ENCODE results near the gene ITPK1. TPM values are rescaled to one million over a fixed set of nuclear protein-coding genes. Genes with fewer than 3 reads are reported as not detected.

ITPK1 gene
- total RNA-seq, 4 donors from 2014 or later: 37.5 to 47.5 (median 41.4) TPM

DNA sequence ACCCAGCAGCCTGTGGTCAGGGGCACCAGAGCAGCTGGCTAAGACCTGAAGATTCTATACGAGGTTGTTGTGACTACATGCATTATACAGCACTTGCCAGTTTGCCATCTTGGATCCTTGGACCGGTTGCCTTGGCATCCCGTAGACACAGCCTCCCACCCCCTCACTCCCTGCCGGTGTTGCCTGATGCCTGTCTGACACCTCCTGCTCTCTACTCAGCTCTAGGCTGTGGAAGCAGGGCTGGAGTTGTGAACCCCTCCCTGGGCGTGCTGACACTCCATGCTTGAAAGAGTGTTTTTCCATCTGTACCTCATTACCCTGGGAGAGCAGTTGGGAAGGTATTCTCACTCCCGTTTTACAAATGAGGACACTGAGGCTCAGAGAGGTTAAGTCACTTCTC, 190.3 kb downstream of the ITPK1 start:
- TF ChIP-seq, protein P1, sequence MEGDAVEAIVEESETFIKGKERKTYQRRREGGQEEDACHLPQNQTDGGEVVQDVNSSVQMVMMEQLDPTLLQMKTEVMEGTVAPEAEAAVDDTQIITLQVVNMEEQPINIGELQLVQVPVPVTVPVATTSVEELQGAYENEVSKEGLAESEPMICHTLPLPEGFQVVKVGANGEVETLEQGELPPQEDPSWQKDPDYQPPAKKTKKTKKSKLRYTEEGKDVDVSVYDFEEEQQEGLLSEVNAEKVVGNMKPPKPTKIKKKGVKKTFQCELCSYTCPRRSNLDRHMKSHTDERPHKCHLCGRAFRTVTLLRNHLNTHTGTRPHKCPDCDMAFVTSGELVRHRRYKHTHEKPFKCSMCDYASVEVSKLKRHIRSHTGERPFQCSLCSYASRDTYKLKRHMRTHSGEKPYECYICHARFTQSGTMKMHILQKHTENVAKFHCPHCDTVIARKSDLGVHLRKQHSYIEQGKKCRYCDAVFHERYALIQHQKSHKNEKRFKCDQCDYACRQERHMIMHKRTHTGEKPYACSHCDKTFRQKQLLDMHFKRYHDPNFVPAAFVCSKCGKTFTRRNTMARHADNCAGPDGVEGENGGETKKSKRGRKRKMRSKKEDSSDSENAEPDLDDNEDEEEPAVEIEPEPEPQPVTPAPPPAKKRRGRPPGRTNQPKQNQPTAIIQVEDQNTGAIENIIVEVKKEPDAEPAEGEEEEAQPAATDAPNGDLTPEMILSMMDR (IDR thresholded peaks at IDR 0.05): no peak
- TF ChIP-seq POLR2A (IDR thresholded peaks at IDR 0.05): no peak
- 62 to 64% methylated on average over 6 of the region's 6 CpGs for WGBS, 2 donors
- intact Hi-C loops (cut with DNase I; ENCODE audit: low total_unique reads): no loop called here

GRCh38 chr14:92924247-92924646, 191.5 kb downstream of the ITPK1 start:
- intact Hi-C loops (cut with DNase I; ENCODE audit: low total_unique reads): no loop called here
- no peak for DNase-seq (ENCODE audit: low spot score in 2 of 2)
- TF ChIP-seq, protein P1 (IDR thresholded peaks at IDR 0.05): no peak
- TF ChIP-seq POLR2A (IDR thresholded peaks at IDR 0.05): no peak
- 53 to 63% methylated on average over 5 of the region's 5 CpGs for WGBS, 2 donors
- no peak overlapping the region for H3K4me3 ChIP-seq (ENCODE audit: low read depth, poor library complexity, severe bottlenecking)

More for the DNA sequence above, 190.3 kb downstream of the ITPK1 start:
- H3K4me3 ChIP-seq (ENCODE audit: low read depth, poor library complexity, severe bottlenecking): no peak overlapping the region
- no peak for DNase-seq (ENCODE audit: low spot score in 2 of 2)

- intact Hi-C loops (cut with DNase I; ENCODE audit: low total_unique reads): no loop called here
- whole genome bisulfite sequencing, 2 donors: 45 to 47% methylated on average over 8 of the region's 8 CpGs
- no peak overlapping the region for H3K4me3 ChIP-seq (ENCODE audit: low read depth, poor library complexity, severe bottlenecking)
- DNase-seq (ENCODE audit: low spot score in 2 of 2): no peak
- TF ChIP-seq, protein P1 (IDR thresholded peaks at IDR 0.05): no peak
These were observed 192.0 kb downstream of the ITPK1 start for GRCh38 chr14:92923744-92924103.

- WGBS, 2 donors: 12 to 13% methylated on average over 31 to 40 of the region's 86 CpGs
- DNase-seq (ENCODE audit: low spot score in 2 of 2): no peak
- intact Hi-C loops (cut with DNase I; ENCODE audit: low total_unique reads): no loop called here
These were observed 192.6 kb downstream of the ITPK1 start, which contains the start of gene CHGA for GRCh38 chr14:92922883-92923743. TSS of gene CHGA (plus strand) at chr14:92923150. CDS start at chr14:92923360, 210 bp downstream.

DNA sequence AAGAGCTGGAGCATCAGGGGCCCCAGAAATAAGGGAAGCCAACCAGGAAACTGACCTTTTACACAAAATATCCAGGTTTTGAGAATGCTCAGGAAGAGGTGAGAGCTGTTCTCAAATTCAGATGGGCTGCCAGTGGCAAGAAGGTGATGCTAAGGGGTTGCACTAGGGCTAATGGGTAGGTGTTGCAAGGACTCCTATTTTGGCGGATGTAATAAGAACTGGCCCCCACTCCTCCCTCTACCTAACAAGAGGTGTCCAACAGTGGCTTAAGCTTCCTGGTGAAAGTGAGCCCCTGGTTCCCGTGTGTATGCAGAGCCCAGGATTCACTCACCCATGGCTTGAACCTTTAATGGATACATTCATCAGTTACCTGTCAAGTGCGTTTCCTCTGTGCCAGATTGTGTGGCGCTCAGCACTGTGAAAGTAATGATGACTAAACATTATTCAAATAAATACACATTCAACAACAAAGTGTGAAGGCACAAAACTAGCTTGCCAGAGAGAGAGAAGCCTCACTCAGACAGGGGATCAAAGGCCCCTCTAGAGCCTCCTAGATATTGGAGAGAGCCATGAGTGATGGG, 193.5 kb downstream of the ITPK1 start:
- DNase-seq (ENCODE audit: low spot score in 2 of 2): no peak
- TF ChIP-seq POLR2A (IDR thresholded peaks at IDR 0.05): no peak
- TF ChIP-seq, protein P1 (IDR thresholded peaks at IDR 0.05): no peak
- intact Hi-C loops (cut with DNase I; ENCODE audit: low total_unique reads): no loop called here
- no peak overlapping the region for H3K4me3 ChIP-seq (ENCODE audit: low read depth, poor library complexity, severe bottlenecking)
- 72 to 76% methylated on average over 4 of the region's 4 CpGs for WGBS, 2 donors

More at GRCh38 chr14:92922883-92923743, 192.6 kb downstream of the ITPK1 start, which contains the start of gene CHGA:
- no peak for TF ChIP-seq POLR2A (IDR thresholded peaks at IDR 0.05)
- TF ChIP-seq, protein P1 (IDR thresholded peaks at IDR 0.05): no peak
- no peak within 1 kb of the TSS for H3K4me3 ChIP-seq (ENCODE audit: low read depth, poor library complexity, severe bottlenecking)
